Endothelial cell of umbilical vein (primary cell): Measurements from ENCODE around the gene FOXP1. TPM values are rescaled to one million over a fixed set of nuclear protein-coding genes. Genes with fewer than 3 reads are reported as not detected.

Experiments used
- BruUV-seq: library from RNA; stranded (reverse); fragments of 400-500 nt; replicated peaks from 2 replicates; lab custom pipeline; 2021; lab: Mats Ljungman, UMichigan
- CTCF ChIA-PET: fragments of 300-600, 350-600 bp; sonication (Branson Sonifier 250); formaldehyde crosslinking; loops from one replicate; lab custom pipeline; 2021; ENCODE audit warnings: antibody characterized with exemption, inconsistent platforms; lab: Charles Lee
- POLR2A ChIA-PET: fragments of 300-600, 350-600 bp; sonication (Branson Sonifier 250); formaldehyde crosslinking; loops from one replicate; lab custom pipeline; 2021; ENCODE audit warnings: antibody characterized with exemption, inconsistent platforms; lab: Charles Lee
- DNase-seq: peaks from one replicate; pipeline ENCODE4 v3.0.0-alpha.2; 2011; ENCODE audit warnings: low read depth, low spot score
- FAIRE-seq: peaks from 2 replicates; lab custom pipeline; 2011; peaks lifted over from hg19 to GRCh38; lab: Jason Lieb, UNC
- H2AFZ ChIP-seq: 2 replicates; pipeline ENCODE4 v1.6.0; 2012; ENCODE audit warnings: low read depth, low read length, control low read depth, inconsistent platforms
- H3K27ac ChIP-seq: 2 replicates; pipeline ENCODE4 v1.5.1; 2011; ENCODE audit warnings: low read depth, mild to moderate bottlenecking, control low read depth, low read length, moderate library complexity; ENCODE audit not compliant: insufficient read depth
- H3K27me3 ChIP-seq, 2 experiments: 2 replicates each; pipeline versions ENCODE4 v1.6.0 to v1.6.1; 2011; ENCODE audit warnings: low read length in 2 of 2, mixed read lengths in 1 of 2; ENCODE audit not compliant: control insufficient read depth in 2 of 2, insufficient read depth in 2 of 2
- H3K36me3 ChIP-seq, 2 experiments: 2 replicates in 1 of 2; 3 replicates in 1 of 2; pipeline ENCODE4 v1.5.1; 2011; ENCODE audit warnings: low read length in 2 of 2, mild to moderate bottlenecking in 1 of 2, moderate library complexity in 1 of 2; ENCODE audit not compliant: control insufficient read depth in 2 of 2, insufficient read depth in 2 of 2; ENCODE audit errors: extremely low read depth in 1 of 2
- H3K4me1 ChIP-seq: 3 replicates; pipeline ENCODE4 v1.5.1; 2011; ENCODE audit warnings: mild to moderate bottlenecking, low read length; ENCODE audit not compliant: control insufficient read depth, insufficient read depth; ENCODE audit errors: extremely low read depth
- H3K4me2 ChIP-seq: 2 replicates; pipeline ENCODE4 v1.6.1; 2011; ENCODE audit warnings: low read length, control low read depth, mixed read lengths; ENCODE audit not compliant: insufficient read depth
- H3K4me3 ChIP-seq, 3 experiments: fragments of 200-600 bp in 1 of 3; sonication (generic), shearing (Covaris generic) in 1 of 3; replicated peaks in 1 of 3; 2 replicates each; pipeline ENCODE4 v1.5.1; 2011 to 2016; ENCODE audit warnings: control low read depth in 3 of 3, low read length in 3 of 3, mild to moderate bottlenecking in 2 of 3, inconsistent platforms in 1 of 3, low read depth in 1 of 3, moderate library complexity in 1 of 3; ENCODE audit not compliant: insufficient read depth in 1 of 3
- H3K79me2 ChIP-seq: 2 replicates; pipeline ENCODE4 v1.6.0; 2012; ENCODE audit warnings: low read length, inconsistent platforms; ENCODE audit not compliant: control insufficient read depth, insufficient read depth
- H3K9ac ChIP-seq: replicated peaks from 2 replicates; pipeline ENCODE3; 2011; ENCODE audit warnings: low read length, control low read depth; ENCODE audit not compliant: insufficient read depth; ENCODE audit errors: extremely low read depth
- H3K9me1 ChIP-seq: replicated peaks from 3 replicates; pipeline ENCODE4 v1.6.0; 2011; ENCODE audit warnings: mild to moderate bottlenecking, low read length; ENCODE audit not compliant: control insufficient read depth, insufficient read depth; ENCODE audit errors: extremely low read depth
- H3K9me3 ChIP-seq: replicated peaks from 2 replicates; pipeline ENCODE4 v1.5.1; 2012; ENCODE audit warnings: low read length, inconsistent platforms; ENCODE audit not compliant: control insufficient read depth, insufficient read depth
- H4K20me1 ChIP-seq: replicated peaks from 2 replicates; pipeline ENCODE3; 2011; ENCODE audit warnings: mild to moderate bottlenecking, low read length; ENCODE audit not compliant: control insufficient read depth, insufficient read depth; ENCODE audit errors: extremely low read depth
- EZH2 ChIP-seq: IDR thresholded peaks from 2 replicates; pipeline ENCODE4 v1.6.1; 2012; ENCODE audit warnings: borderline replicate concordance, low read depth, mild to moderate bottlenecking, moderate library complexity, low read length, inconsistent platforms; ENCODE audit not compliant: severe bottlenecking
- FOS ChIP-seq: IDR thresholded peaks from 2 replicates; pipeline ENCODE4 v1.6.1; 2011; ENCODE audit warnings: mild to moderate bottlenecking, low read length, moderate library complexity, borderline replicate concordance; ENCODE audit not compliant: insufficient read depth
- GATA2 ChIP-seq: IDR thresholded peaks from 2 replicates; pipeline ENCODE4 v1.7.0; 2011; ENCODE audit warnings: low read depth, mild to moderate bottlenecking, moderate library complexity, mixed read lengths, low read length; ENCODE audit not compliant: insufficient read length, insufficient read depth
- JUN ChIP-seq: IDR thresholded peaks from 2 replicates; pipeline ENCODE4 v1.6.1; 2011; ENCODE audit warnings: borderline replicate concordance, low read depth; ENCODE audit not compliant: insufficient read length, insufficient read depth
- MYC ChIP-seq: IDR thresholded peaks from one replicate; pipeline ENCODE4 v1.6.1; 2011; ENCODE audit warnings: mild to moderate bottlenecking, low read depth, low read length
- POLR2A ChIP-seq: IDR thresholded peaks from 2 replicates; pipeline ENCODE4 v1.6.1; 2012; ENCODE audit warnings: low read depth, mild to moderate bottlenecking, control low read depth, low read length
- POLR2AphosphoS5 ChIP-seq: IDR thresholded peaks from 2 replicates; pipeline ENCODE4 v1.6.1; 2012; ENCODE audit warnings: low read depth, mild to moderate bottlenecking, control low read depth, low read length, moderate library complexity; ENCODE audit not compliant: insufficient read depth
- dilution Hi-C: fragments of 300-500 bp; cut with MboI; formaldehyde crosslinking; loops from one replicate; pipeline ENCODE4 v1.15.0; 2019; ENCODE audit warnings: low sequenced_read_pairs; ENCODE audit not compliant: extremely low pct_ligation_motif_present
- intact Hi-C: fragments of 100-400 bp; cut with micrococcal nuclease; formaldehyde crosslinking; loops from one replicate; pipeline ENCODE4 v1.10.0; 2022
- polyA plus RNA-seq, 4 experiments: library from polyadenylated mRNA; depleted of rRNA in 3 of 4; stranded (reverse) in 3 of 4; unstranded in 1 of 4; fragments of >200 nt; gene quantifications; 2 replicates each; pipeline versions ENCODE4 v1.2.1 to v1.2.3, GENCODE V29; 2011 to 2012; ENCODE audit warnings: missing spikeins in 1 of 4
- total RNA-seq: library from RNA; stranded (reverse); gene quantifications from 2 replicates; pipeline ENCODE4 v1.2.3, GENCODE V29; 2021
- TF ChIP-seq, protein P1 (sequence below), 2 donors: IDR thresholded peaks; 1 replicate in 1 of 2; 2 replicates in 1 of 2; pipeline ENCODE4 v1.5.1; 2011; ENCODE audit warnings: low read length in 2 of 2, mild to moderate bottlenecking in 2 of 2, moderate library complexity in 2 of 2, control low read depth in 1 of 2, inconsistent platforms in 1 of 2, low read depth in 1 of 2; ENCODE audit not compliant: insufficient read depth in 1 of 2; ENCODE audit errors: extremely low read depth in 1 of 2
- TF ChIP-seq, protein P2 (sequence below): IDR thresholded peaks from 2 replicates; pipeline ENCODE4 v1.6.1; 2011; ENCODE audit not compliant: insufficient read depth, insufficient read length

The FOXP1 gene
- total and polyA plus RNA-seq, 2 donors (not counting 3 experiments of a cell fraction or from before 2014, with no cell fraction given), result 41.0 to 107 TPM

DNA sequence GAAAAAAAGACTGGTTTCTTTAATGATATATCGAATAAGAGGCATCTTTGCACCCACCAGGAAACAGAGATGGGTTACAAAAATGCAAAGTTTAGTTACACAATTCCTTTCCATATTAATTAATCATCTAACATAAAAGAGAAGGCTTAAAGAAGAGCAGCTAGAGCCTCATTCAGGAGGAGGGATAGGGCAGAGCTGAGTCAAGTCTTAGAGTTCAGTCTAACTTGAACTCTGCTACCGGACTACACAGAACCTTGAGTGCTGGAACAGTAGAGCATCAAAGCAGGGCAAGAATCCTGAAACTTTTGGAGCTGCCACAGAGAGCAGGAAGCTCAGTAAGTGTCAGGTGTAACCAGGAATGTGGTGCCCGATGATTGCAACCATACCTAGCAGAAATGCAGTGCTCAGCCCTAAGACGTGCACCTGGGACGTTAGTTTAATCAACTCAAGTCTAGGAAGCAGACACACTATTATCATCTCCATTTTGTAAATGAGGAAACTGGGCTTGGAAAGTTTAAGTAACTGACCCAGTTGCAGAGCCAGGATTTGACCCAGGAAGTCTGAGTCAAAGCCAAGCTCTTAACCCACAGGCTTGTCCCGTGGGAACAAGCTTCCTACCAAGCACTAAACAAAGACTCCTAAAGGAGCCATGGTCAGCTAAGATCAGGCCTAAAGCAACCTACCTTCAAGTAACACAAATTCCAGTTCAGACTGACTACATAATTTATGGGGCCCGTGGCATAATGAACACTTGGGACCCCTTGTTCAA is 187.4 kb downstream of the FOXP1 start:
- POLR2A ChIA-PET, result no interaction called here
- H3K4me2 ChIP-seq, result peak overlapping the region; percentile 58

DNA sequence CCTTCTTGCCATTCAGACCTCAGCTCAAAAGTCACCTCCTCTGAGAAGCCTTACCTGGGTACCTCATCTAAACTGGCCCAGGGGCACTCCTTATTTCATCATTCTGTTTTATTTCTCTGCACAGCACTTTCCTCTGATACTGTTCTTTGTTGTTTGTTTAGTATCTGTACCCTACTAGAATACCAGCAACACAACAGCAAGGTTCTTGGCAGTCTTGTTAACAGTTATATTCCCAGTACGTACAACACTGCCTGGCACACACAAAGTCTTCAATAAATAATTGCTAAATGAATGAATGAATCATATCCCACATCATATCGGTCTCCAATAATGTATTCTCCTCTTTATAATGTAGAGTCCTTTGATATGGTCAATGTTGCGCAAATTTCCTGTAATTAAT is 188.1 kb downstream of the FOXP1 start:
- H2AFZ ChIP-seq, result no peak overlapping the region
- H3K4me3 ChIP-seq, result no peak overlapping the region
- H3K27ac ChIP-seq, result no peak overlapping the region
- H3K36me3 ChIP-seq, result no peaks in the 10 kb centered on the region
- H4K20me1 ChIP-seq, result no peaks in the 10 kb centered on the region
- H3K9ac ChIP-seq, result no peak overlapping the region
- no peaks in the 10 kb centered on the region for H3K9me1 ChIP-seq
- no peak overlapping the region for H3K4me2 ChIP-seq
- ChIA-PET CTCF (interaction anchor here (0.7 to 3.7 kb wide), 11 partner anchors 8 to 678 kb away, joined by 3 to 18 read pairs (median 4); no protein-coding TSS in a partner anchor), POLR2A (no interaction called here)
- dilution Hi-C loops, result no loop called here
- DNase-seq (no peak), FAIRE-seq (no peak)
- intact Hi-C loops, result loop anchor here (10.0 kb wide), 4 partner anchors 261 to 851 kb away; no protein-coding TSS in a partner anchor
- peaks cover 33% of the 10 kb centered on the region for H3K4me1 ChIP-seq
- no peak for TF ChIP-seq GATA2
- no peak for TF ChIP-seq FOS
- TF ChIP-seq, protein P1, sequence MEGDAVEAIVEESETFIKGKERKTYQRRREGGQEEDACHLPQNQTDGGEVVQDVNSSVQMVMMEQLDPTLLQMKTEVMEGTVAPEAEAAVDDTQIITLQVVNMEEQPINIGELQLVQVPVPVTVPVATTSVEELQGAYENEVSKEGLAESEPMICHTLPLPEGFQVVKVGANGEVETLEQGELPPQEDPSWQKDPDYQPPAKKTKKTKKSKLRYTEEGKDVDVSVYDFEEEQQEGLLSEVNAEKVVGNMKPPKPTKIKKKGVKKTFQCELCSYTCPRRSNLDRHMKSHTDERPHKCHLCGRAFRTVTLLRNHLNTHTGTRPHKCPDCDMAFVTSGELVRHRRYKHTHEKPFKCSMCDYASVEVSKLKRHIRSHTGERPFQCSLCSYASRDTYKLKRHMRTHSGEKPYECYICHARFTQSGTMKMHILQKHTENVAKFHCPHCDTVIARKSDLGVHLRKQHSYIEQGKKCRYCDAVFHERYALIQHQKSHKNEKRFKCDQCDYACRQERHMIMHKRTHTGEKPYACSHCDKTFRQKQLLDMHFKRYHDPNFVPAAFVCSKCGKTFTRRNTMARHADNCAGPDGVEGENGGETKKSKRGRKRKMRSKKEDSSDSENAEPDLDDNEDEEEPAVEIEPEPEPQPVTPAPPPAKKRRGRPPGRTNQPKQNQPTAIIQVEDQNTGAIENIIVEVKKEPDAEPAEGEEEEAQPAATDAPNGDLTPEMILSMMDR (IDR thresholded peaks at IDR 0.05; ENCODE audit: extremely low read depth in 1 of 2, insufficient read depth in 1 of 2, low read depth in 1 of 2, low read length in 2 of 2), result no peak
- TF ChIP-seq, protein P2, sequence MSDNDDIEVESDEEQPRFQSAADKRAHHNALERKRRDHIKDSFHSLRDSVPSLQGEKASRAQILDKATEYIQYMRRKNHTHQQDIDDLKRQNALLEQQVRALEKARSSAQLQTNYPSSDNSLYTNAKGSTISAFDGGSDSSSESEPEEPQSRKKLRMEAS, result no peak
- TF ChIP-seq POLR2A, result no peak
- no peak for TF ChIP-seq JUN
- TF ChIP-seq POLR2AphosphoS5, result no peak
- TF ChIP-seq EZH2, result no peak
- TF ChIP-seq MYC, result no peak
- H3K27me3 ChIP-seq, result no peaks in the 10 kb centered on the region
- BruUV-seq, result no TSS peak
- no peaks in the 10 kb centered on the region for H3K9me3 ChIP-seq
- H3K79me2 ChIP-seq, result no peaks in the 10 kb centered on the region

More for the DNA sequence above, 187.4 kb downstream of the FOXP1 start:
- dilution Hi-C loops (no loop called here), intact Hi-C loops (loop anchor here (10.0 kb wide), 4 partner anchors 261 to 851 kb away; no protein-coding TSS in a partner anchor)
- FAIRE-seq (no peak), DNase-seq (peak; percentile 83)
- H3K36me3 ChIP-seq, result no peaks in the 10 kb centered on the region
- no peaks in the 10 kb centered on the region for H3K9me3 ChIP-seq
- H3K4me3 ChIP-seq, result no peak overlapping the region
- H3K27ac ChIP-seq, result peak overlapping the region; percentile 45
- no peaks in the 10 kb centered on the region for H3K79me2 ChIP-seq
- no TSS peak for BruUV-seq
- TF ChIP-seq JUN, result peak; percentile 34
- TF ChIP-seq GATA2, result no peak
- H3K4me1 ChIP-seq, result peaks cover 27% of the 10 kb centered on the region
- H4K20me1 ChIP-seq, result no peaks in the 10 kb centered on the region
- no peaks in the 10 kb centered on the region for H3K27me3 ChIP-seq
- H3K9me1 ChIP-seq, result no peaks in the 10 kb centered on the region
- peak overlapping the region; percentile 8 for H3K9ac ChIP-seq
- CTCF ChIA-PET, result interaction anchor here (0.9 to 3.7 kb wide), 19 partner anchors 9 to 864 kb away, joined by 3 to 20 read pairs (median 4); no protein-coding TSS in a partner anchor
- H2AFZ ChIP-seq, result no peak overlapping the region
